Endodermal cell (in vitro differentiated cells): ENCODE measurements around the gene GPR141. TPM values are rescaled to one million over a fixed set of nuclear protein-coding genes. Genes with fewer than 3 reads are reported as not detected.

Source experiments
- DNase-seq: peaks from one replicate; pipeline ENCODE4 v3.0.0-alpha.2; 2017
- H3K27ac ChIP-seq: 2 replicates; pipeline ENCODE4 v1.5.1; 2013; ENCODE audit warnings: mild to moderate bottlenecking, low read depth, low read length, moderate library complexity
- H3K27me3 ChIP-seq: 2 replicates; pipeline ENCODE4 v1.6.1; 2013; ENCODE audit warnings: mild to moderate bottlenecking, low read length, moderate library complexity; ENCODE audit not compliant: insufficient read depth, control insufficient read depth, poor library complexity, severe bottlenecking
- H3K36me3 ChIP-seq: 2 replicates; pipeline ENCODE4 v1.7.0; 2013; ENCODE audit warnings: mild to moderate bottlenecking, low read length, moderate library complexity; ENCODE audit not compliant: control insufficient read depth, insufficient read depth
- H3K4me1 ChIP-seq: one replicate; pipeline ENCODE4 v1.7.0; 2013; ENCODE audit warnings: low read length; ENCODE audit not compliant: control insufficient read depth, insufficient read depth
- H3K4me3 ChIP-seq: 2 replicates; pipeline ENCODE4 v1.5.1; 2013; ENCODE audit warnings: mild to moderate bottlenecking, low read length, moderate library complexity
- H3K9ac ChIP-seq: 2 replicates; pipeline ENCODE4 v1.6.1; 2013; ENCODE audit warnings: mild to moderate bottlenecking, low read length, moderate library complexity; ENCODE audit not compliant: poor library complexity, severe bottlenecking; ENCODE audit errors: extremely low read depth
- H3K9me3 ChIP-seq: 2 replicates; pipeline ENCODE4 v1.6.1; 2013; ENCODE audit warnings: mild to moderate bottlenecking, low read length, moderate library complexity; ENCODE audit not compliant: control insufficient read depth
- H3K27ac Mint-ChIP-seq: 2 replicates; pipeline ENCODE4 v1.8.0; 2020; ENCODE audit warnings: mixed read lengths
- H3K27me3 Mint-ChIP-seq: 2 replicates; pipeline ENCODE4 v1.8.0; 2021; ENCODE audit warnings: mild to moderate bottlenecking, mixed read lengths; ENCODE audit not compliant: insufficient read depth
- H3K36me3 Mint-ChIP-seq: 2 replicates; pipeline ENCODE4 v1.8.0; 2020; ENCODE audit warnings: low read depth, mixed read lengths
- H3K4me1 Mint-ChIP-seq: 2 replicates; pipeline ENCODE4 v1.8.0; 2020; ENCODE audit warnings: mixed read lengths
- H3K4me3 Mint-ChIP-seq: 2 replicates; pipeline ENCODE4 v1.8.0; 2020; ENCODE audit warnings: mild to moderate bottlenecking, moderate library complexity, mixed read lengths
- H3K9me3 Mint-ChIP-seq: 2 replicates; pipeline ENCODE4 v1.8.0; 2020; ENCODE audit warnings: mild to moderate bottlenecking, mixed read lengths
- CTCF ChIP-seq: fragments of 200-600 bp; sonication (generic); conservative IDR thresholded peaks from 2 replicates; pipeline ENCODE4 v1.5.0; 2021; ENCODE audit warnings: antibody characterized with exemption, mild to moderate bottlenecking
- WGBS, 2 experiments: methylation state at CpG; one replicate each; pipeline versions ENCODE4 v1.1.5 to v1.1.7; 2013; ENCODE audit warnings: missing lambda C conversion rate in 2 of 2, mixed read lengths in 1 of 2; ENCODE audit not compliant: insufficient coverage in 1 of 2, insufficient read length in 1 of 2; 5-methylcytosine and 5-hydroxymethylcytosine counted together
- total RNA-seq, 2 donors: library from RNA; stranded (reverse); fragmentation: NEBNext Ultra II Directional in 1 of 2; extraction: Animal tissue kit (Norgen Biotek cat#: 25700) in 1 of 2; gene quantifications; 2 replicates in 1 of 2; 3 replicates in 1 of 2; pipeline ENCODE4 v1.2.1, GENCODE V29; 2021

Gene GPR141
- total RNA-seq, 2 donors from 2014 or later = 1.9 to 3.9 TPM

GRCh38 chr7:37730501-37730900 lies 46.9 kb downstream of the GPR141 start:
- peaks cover 9% of the 10 kb centered on the region for H3K27me3 Mint-ChIP-seq
- Histone ChIP-seq H3K9ac (no peak overlapping the region), H3K36me3 (no peaks in the 10 kb centered on the region), H3K4me1 (peaks cover 6% of the 10 kb centered on the region), H3K27ac (no peak overlapping the region), H3K4me3 (no peak overlapping the region), H3K9me3 (no peaks in the 10 kb centered on the region), H3K27me3 (peaks cover 43% of the 10 kb centered on the region)
- H3K27ac Mint-ChIP-seq = no peak overlapping the region
- no peak overlapping the region for H3K4me3 Mint-ChIP-seq
- no peak for TF ChIP-seq CTCF
- H3K36me3 Mint-ChIP-seq = no peaks in the 10 kb centered on the region
- WGBS, 2 experiments = 94 to 97% methylated on average over 4 of the region's 4 CpGs
- DNase-seq = no peak
- H3K4me1 Mint-ChIP-seq = peaks cover 25% of the 10 kb centered on the region
- H3K9me3 Mint-ChIP-seq = no peaks in the 10 kb centered on the region

GRCh38 chr7:37732253-37732652 lies 48.7 kb downstream of the GPR141 start:
- Histone ChIP-seq H3K27ac (no peak overlapping the region), H3K4me3 (no peak overlapping the region), H3K4me1 (peaks cover 6% of the 10 kb centered on the region), H3K9me3 (no peaks in the 10 kb centered on the region), H3K9ac (no peak overlapping the region), H3K36me3 (no peaks in the 10 kb centered on the region), H3K27me3 (peaks cover 46% of the 10 kb centered on the region)
- DNase-seq = peak; percentile 89
- Mint-ChIP-seq H3K4me3 (no peak overlapping the region), H3K9me3 (no peaks in the 10 kb centered on the region), H3K27me3 (peaks cover 8% of the 10 kb centered on the region), H3K36me3 (no peaks in the 10 kb centered on the region), H3K4me1 (peaks cover 19% of the 10 kb centered on the region), H3K27ac (no peak overlapping the region)
- 10 to 12% methylated on average over 1 to 3 of the region's 3 CpGs for WGBS, 2 experiments
- TF ChIP-seq CTCF = peak; percentile 87

- no peak overlapping the region for H3K9ac ChIP-seq
- Mint-ChIP-seq H3K4me3 (no peak overlapping the region), H3K4me1 (peaks cover 19% of the 10 kb centered on the region), H3K27me3 (peaks cover 3% of the 10 kb centered on the region), H3K27ac (no peak overlapping the region), H3K9me3 (no peaks in the 10 kb centered on the region), H3K36me3 (no peaks in the 10 kb centered on the region)
- no peaks in the 10 kb centered on the region for H3K9me3 ChIP-seq
- no peaks in the 10 kb centered on the region for H3K36me3 ChIP-seq
- H3K27ac ChIP-seq = no peak overlapping the region
- TF ChIP-seq CTCF = no peak
- DNase-seq = peak; percentile 53
- peaks cover 6% of the 10 kb centered on the region for H3K4me1 ChIP-seq
- WGBS, 2 experiments = 95 to 100% methylated on average over 2 of the region's 2 CpGs
- no peak overlapping the region for H3K4me3 ChIP-seq
- H3K27me3 ChIP-seq = peaks cover 45% of the 10 kb centered on the region
These were observed 49.3 kb downstream of the GPR141 start for GRCh38 chr7:37732888-37733287.
